Heart right ventricle (tissue), 16 donors: ENCODE measurements around the gene CFAP161. TPM values are rescaled to one million over a fixed set of nuclear protein-coding genes. Genes with fewer than 3 reads are reported as not detected.

Source experiments
- ATAC-seq, 8 donors: fragments of 200-7000 bp; cut with Tn5 transposase; one replicate each; pipeline ENCODE4 v1.9.1; 2020; ENCODE audit warnings: mild to moderate bottlenecking in 8 of 8, moderate library complexity in 8 of 8, moderate number of reproducible peaks in 1 of 8
- DNase-seq, 2 donors: peaks; one replicate each; pipeline ENCODE4 v3.0.0-alpha.2; 2020
- H3K27ac ChIP-seq, 10 donors: fragments of 200-600 bp; sonication (generic) in 2 of 10; one replicate each; pipeline versions ENCODE4 v1.5.0 to v1.8.0; 2020 to 2022; ENCODE audit warnings: mild to moderate bottlenecking in 3 of 10
- H3K27me3 ChIP-seq, 7 donors: fragments of 200-600 bp; one replicate each; pipeline ENCODE4 v1.8.0; 2021 to 2022; ENCODE audit warnings: mild to moderate bottlenecking in 2 of 7
- H3K36me3 ChIP-seq, 9 donors: fragments of 200-600 bp; sonication (generic) in 1 of 9; one replicate each; pipeline versions ENCODE4 v1.5.0 to v1.8.0; 2020 to 2022; ENCODE audit warnings: mild to moderate bottlenecking in 2 of 9
- H3K4me1 ChIP-seq, 9 donors: fragments of 200-600 bp; sonication (generic) in 1 of 9; one replicate each; pipeline versions ENCODE4 v1.5.0 to v1.8.0; 2020 to 2022; ENCODE audit warnings: mild to moderate bottlenecking in 4 of 9
- H3K4me3 ChIP-seq, 10 donors: fragments of 200-600 bp; sonication (generic) in 2 of 10; one replicate each; pipeline versions ENCODE4 v1.5.0 to v1.8.0; 2020 to 2022; ENCODE audit warnings: mild to moderate bottlenecking in 7 of 10, moderate library complexity in 2 of 10
- H3K9me3 ChIP-seq, 11 donors: fragments of 200-600 bp in 10 of 11; sonication (generic) in 2 of 11; one replicate each; pipeline versions ENCODE4 v1.5.0 to v1.8.0; 2013 to 2022; ENCODE audit warnings: mild to moderate bottlenecking in 2 of 11, control low read depth in 1 of 11, moderate library complexity in 1 of 11
- CTCF ChIP-seq, 9 donors: fragments of 200-600 bp; sonication (generic) in 2 of 9; IDR thresholded peaks; one replicate each; pipeline versions ENCODE4 v1.5.0 to v1.8.0; 2021 to 2022; ENCODE audit warnings: antibody characterized with exemption in 9 of 9, mild to moderate bottlenecking in 5 of 9, moderate library complexity in 1 of 9
- WGBS, 2 donors: extraction: QIAGEN DNeasy Blood & Tissue Kit; methylation state at CpG; one replicate each; pipeline ENCODE4 v1.1.7; 2013; ENCODE audit warnings: inconsistent platforms in 1 of 2; 5-methylcytosine and 5-hydroxymethylcytosine counted together
- intact Hi-C, 10 donors: fragments of 100-400 bp; cut with DNase I; formaldehyde crosslinking; loops; one replicate each; pipeline versions ENCODE4 v1.11.1 to v1.14.2; 2022
- polyA plus RNA-seq, 2 donors: library from polyadenylated mRNA; stranded (reverse); fragments of 200-250 nt; gene quantifications; one replicate each; pipeline ENCODE4 v1.2.3, GENCODE V29; 2013
- total RNA-seq, 10 donors: library from RNA; stranded (reverse); fragmentation: NEBNext Ultra II Directional in 3 of 10; extraction: Animal tissue kit (Norgen Biotek cat#: 25700) in 3 of 10; gene quantifications; one replicate each; pipeline versions ENCODE4 v1.2.1 to v1.2.4, GENCODE V29; 2021 to 2023
- donor health status: Arrhythmogenic right ventricular cardiomyopathy.
- donor health status: ischemic (EF 13 %, LVEDD 7.1; RV severe dilation, severe dysfunction).
- donor health status: healthy with polysubstance abuse.
- donor health status: DM: no; HTN: yes; CAD: no.
- donor health status: DM: no; HTN: no; CAD: no.
- donor health status: ischemic (EF 25% LVEDD 6.9; RV normal size, moderate dysfunction).
- donor health status: ischemic (EF 25% LVEDD 5.7; RV mildly dilated, moderate dysfunction).
- donor health status: healthy.
- donor health status: DM: yes; HTN: yes; CAD: no.
- donor health status: Ischemic cardiomyopathy.
- donor health status: ischemic (EF 35%, LVEDD 5.7; RV mildly dilated, moderate dysfunction).
- donor health status: nonischemic (EF 11% LVEDD 7.7; RV severe dilation, severe dysfunction).
- donor health status: DM: yes; HTN: yes; CAD: no.
- donor health status: PGD.
- donor health status: ischemic (EF 29% LVEDD 5.4; RV normal size, mild dysfunction).
- donor health status: nonischemic (EF 23%, LVEDD 6.1; RV moderate dilation, normal function).

The CFAP161 gene
- total and polyA plus RNA-seq, 12 donors, result 0.28 to 1.2 (median 0.83) TPM

- no peak for TF ChIP-seq CTCF (IDR thresholded peaks at IDR 0.05)
- Histone ChIP-seq H3K36me3 (no peaks in the 10 kb centered on the region), H3K9me3 (no peaks in the 10 kb centered on the region), H3K4me3 (no peak overlapping the region), H3K27ac (no peak overlapping the region), H3K4me1 (peaks cover under 1 to 22% (median 4%) of the 10 kb centered on the region in 9 donors), H3K27me3 (no peaks in the 10 kb centered on the region)
- WGBS, 2 donors, result 73 to 79% methylated on average over 5 of the region's 5 CpGs
- ATAC-seq (no peak), DNase-seq (no peak)
- intact Hi-C loops, result no loop called here
These were observed 47.0 kb upstream of the CFAP161 start for GRCh38 chr15:81087066-81087465.

- ATAC-seq, result no peak
- 29 to 45% methylated on average over 1 of the region's 1 CpG for WGBS, 2 donors
- Histone ChIP-seq H3K4me1 (peaks cover 3 to 28% (median 10%) of the 10 kb centered on the region in 9 donors), H3K4me3 (no peak overlapping the region), H3K27me3 (no peaks in the 10 kb centered on the region), H3K27ac (no peak overlapping the region), H3K36me3 (no peaks in the 10 kb centered on the region), H3K9me3 (no peaks in the 10 kb centered on the region)
- no peak for DNase-seq
- no peak for TF ChIP-seq CTCF (IDR thresholded peaks at IDR 0.05)
- intact Hi-C loops, result no loop called here
These were observed 46.4 kb upstream of the CFAP161 start for GRCh38 chr15:81087694-81088093.

GRCh38 chr15:81088470-81089013 is 45.5 kb upstream of the CFAP161 start:
- H3K9me3 ChIP-seq, result no peaks in the 10 kb centered on the region

GRCh38 chr15:81091889-81092558 is 42.0 kb upstream of the CFAP161 start:
- ATAC-seq (peak; percentile 66 to 96 (median 90)), DNase-seq (peak in 1 of 2 donors; percentile 54)
- peak overlapping the region in 4 of 10 donors; percentile 9 to 29 (median 19) for H3K4me3 ChIP-seq
- peaks cover 3 to 38% (median 27%) of the 10 kb centered on the region in 9 donors for H3K4me1 ChIP-seq
- TF ChIP-seq CTCF (IDR thresholded peaks at IDR 0.05), result no peak
- H3K27ac ChIP-seq, result peak overlapping the region; percentile 2 to 78 (median 69)
- 32% methylated on average over 13 of the region's 13 CpGs for WGBS, 2 donors
- no peaks in the 10 kb centered on the region for H3K36me3 ChIP-seq
- H3K9me3 ChIP-seq, result no peaks in the 10 kb centered on the region
- no peaks in the 10 kb centered on the region for H3K27me3 ChIP-seq
- intact Hi-C loops, result loop anchor here in 1 of 10 donors (10.0 kb wide), 1 partner anchor 87 kb away; the partner anchor contains the start of gene TLNRD1

More at GRCh38 chr15:81088470-81089013, 45.5 kb upstream of the CFAP161 start:
- TF ChIP-seq CTCF (IDR thresholded peaks at IDR 0.05), result no peak
- Histone ChIP-seq H3K36me3 (no peaks in the 10 kb centered on the region), H3K27ac (no peak overlapping the region), H3K4me1 (peaks cover 3 to 33% (median 15%) of the 10 kb centered on the region in 9 donors), H3K4me3 (no peak overlapping the region), H3K27me3 (no peaks in the 10 kb centered on the region)
- DNase-seq (no peak), ATAC-seq (no peak)
- WGBS, 2 donors, result 77 to 78% methylated on average over 5 of the region's 5 CpGs
- intact Hi-C loops, result no loop called here
